Activated CD4-positive, alpha-beta T cell treated with anti-CD3 and anti-CD28 coated beads, Interleukin-2, Interleukin-6, amounts not matched to agents 100 ng/mL and 50 ng/mL, durations not matched to agents 16 hours and 8 hours (primary cell): ENCODE data around the gene DPP6.

Experiments
- DNase-seq: peaks from one replicate; pipeline ENCODE4 v3.0.0-alpha.2; 2020

Gene DPP6

DNA sequence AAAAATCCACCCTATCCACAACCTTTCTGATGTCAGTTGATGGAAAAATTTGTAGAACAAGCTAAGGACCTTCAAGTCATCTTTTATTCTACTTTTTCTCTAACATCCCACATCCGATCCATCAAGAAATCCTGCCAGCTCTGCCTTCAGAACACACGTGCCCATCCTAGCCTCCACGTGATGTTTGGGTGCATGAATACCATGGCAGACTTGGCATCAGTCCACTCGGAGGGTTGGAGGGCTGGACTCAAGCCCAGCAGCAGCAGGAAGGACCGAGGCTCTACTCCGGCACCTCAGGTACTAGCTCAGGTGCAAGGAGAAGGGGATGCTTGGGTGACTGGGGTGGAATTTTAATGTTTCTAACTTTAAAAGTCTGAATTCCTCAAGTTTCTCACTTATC is 428.6 kb downstream of the DPP6 start:
- DNase-seq: no peak

- no peak for DNase-seq
These were observed 430.7 kb downstream of the DPP6 start for GRCh38 chr7:154482863-154483262.

DNA sequence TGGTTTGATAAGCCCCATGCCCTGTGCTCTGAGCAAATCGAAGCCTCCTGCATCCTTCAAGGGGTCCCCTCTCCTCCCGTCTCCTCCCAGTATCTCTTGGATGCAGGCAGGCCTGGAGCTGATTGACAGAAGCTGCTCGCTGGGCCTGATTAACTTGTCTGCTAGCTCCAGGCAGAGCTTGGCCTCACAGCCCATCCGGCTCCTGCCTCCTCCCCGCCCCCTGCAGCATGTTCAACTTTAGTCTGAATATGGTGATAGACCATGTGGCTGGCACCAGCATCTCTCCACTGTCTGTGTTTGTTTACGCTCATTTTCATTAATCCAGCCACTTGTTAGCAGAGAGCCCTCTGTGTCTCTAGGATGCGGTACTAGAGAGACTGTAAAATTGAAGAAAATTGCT is 432.2 kb downstream of the DPP6 start:
- DNase-seq: no peak

DNA sequence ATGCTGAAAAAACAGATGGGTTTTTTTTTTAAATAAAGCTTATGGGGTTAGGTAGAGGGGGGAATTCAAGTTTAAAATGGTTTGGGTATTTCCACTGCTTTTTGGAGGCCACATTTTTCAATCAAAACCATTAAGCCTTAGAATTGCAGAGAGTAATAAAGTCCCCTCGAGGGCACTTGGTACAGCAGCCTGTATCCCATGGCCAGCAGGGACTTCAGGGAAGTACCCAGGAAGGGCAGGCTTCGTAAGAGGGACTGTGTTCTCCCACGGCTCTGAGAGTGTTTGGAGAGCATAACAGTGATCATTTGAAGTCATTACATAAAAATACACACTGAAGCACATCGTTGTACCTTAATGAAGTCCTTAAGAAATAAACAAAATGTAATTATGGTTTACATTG is 432.7 kb downstream of the DPP6 start:
- DNase-seq: no peak

DNA sequence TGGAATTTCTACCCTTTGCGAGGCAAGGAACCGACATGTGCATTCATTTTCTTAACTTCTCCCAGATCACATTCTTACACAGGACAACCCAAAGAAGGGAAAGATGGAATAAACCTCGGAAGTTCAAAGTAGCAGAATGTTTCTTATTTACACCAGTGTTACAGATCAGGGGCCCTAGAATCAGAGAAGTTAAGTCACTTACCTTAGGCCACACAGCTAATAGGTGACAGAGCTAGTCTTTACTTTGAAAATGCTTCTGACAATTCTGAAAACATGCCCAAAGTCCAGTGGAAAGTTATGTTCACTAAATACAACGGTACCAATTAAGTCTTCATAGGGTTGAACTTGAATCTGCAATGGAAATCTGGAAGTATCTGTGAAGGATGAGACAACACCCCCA is 437.7 kb downstream of the DPP6 start:
- DNase-seq: no peak

DNA sequence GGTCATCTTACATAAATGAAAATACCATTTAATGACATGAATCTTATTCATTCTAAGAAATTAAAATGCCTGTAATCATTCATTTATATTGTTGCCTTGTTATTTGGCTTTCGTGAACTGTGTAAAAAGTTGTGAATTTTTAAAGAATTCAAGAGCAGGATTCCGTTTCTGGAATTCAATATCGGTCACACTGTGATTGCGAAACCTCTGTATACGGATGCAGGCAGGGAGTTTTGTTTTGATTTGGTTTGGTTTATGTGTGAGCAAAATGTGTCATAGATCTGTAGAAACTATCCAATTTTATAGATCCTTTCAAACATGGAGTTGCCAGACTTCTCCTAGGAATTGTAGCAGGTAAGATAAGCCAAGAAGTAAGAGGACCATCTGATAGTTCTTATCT is 441.4 kb downstream of the DPP6 start:
- no peak for DNase-seq

DNA sequence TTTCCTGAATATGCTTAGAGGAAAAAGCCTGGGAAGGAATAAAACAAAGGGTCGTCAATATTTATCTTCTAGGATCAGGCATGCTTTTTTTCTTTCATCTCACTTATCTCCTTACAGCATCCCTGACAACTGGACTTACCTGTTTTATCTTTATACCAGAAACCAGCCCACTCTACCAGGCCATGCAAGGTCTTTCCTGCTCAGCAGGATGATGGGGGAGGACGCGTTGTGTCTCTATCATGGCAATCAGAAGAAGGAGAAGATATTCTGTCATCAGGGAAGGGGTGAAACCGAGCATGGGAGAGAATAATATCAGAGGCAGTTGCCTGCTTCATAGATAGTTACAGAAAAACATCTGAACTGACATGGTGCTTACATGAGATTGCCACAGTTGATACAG is 445.6 kb downstream of the DPP6 start:
- no peak for DNase-seq

GRCh38 chr7:154503962-154504550 is 451.9 kb downstream of the DPP6 start:
- DNase-seq: peak; percentile 40

DNA sequence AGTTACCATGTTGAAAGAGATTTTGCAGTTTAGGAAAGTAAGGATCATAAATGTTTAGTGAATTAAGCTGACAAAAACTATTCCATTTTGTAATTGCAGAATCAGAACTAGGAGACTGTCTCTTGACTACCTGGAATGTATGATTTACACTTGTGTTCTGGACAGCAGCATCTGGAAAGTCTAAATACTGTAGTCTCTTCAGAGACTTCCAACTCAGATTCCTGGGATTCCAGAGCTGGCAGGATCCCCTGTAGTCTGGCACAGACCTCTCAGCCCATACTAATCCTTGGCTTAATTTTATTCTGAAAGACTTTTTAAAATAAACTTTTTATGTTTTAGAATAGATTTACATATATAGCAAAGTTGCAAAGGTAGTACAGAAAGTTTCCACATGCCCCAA is 452.7 kb downstream of the DPP6 start:
- DNase-seq: no peak

DNA sequence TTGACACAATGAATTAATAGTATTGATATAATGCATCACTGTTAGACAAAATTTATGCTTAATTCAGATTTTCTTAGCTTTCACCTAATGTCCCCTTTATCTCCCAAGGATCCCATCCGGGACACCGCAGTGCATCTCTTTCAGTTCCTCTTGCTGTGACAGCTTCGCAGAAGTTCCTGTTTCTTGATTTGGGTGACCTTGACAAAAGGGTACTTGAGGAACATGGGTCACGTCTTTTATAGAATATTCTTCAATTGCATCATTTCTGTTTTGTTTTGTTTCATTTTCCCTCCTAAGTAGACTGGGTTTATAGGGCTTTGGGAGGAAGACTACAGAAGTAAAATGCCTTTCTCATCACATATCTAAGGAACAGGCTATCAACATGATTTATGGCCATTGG is 453.2 kb downstream of the DPP6 start:
- DNase-seq: no peak

- DNase-seq: no peak
These were observed 457.0 kb downstream of the DPP6 start for GRCh38 chr7:154509192-154509591.

- DNase-seq: no peak
These were observed 460.1 kb downstream of the DPP6 start for GRCh38 chr7:154512121-154512833.

DNA sequence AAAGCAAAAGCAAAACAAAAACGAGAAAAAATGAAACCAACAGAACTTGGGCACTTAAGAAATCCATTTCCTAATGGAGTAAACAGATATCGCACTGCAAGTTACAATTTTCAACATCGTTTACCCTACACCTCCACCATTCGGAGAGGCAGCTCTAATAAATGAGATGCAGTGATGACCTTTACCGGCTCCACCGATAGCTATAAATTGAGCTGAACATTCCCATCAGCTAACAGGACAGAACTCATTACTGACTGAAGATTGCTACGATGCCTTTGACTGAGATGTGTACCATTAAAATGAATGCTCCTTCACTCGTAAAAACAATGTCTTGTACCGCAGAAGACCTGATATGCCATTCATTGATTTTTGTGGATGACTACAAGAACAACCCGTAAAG is 465.6 kb downstream of the DPP6 start:
- no peak for DNase-seq

DNA sequence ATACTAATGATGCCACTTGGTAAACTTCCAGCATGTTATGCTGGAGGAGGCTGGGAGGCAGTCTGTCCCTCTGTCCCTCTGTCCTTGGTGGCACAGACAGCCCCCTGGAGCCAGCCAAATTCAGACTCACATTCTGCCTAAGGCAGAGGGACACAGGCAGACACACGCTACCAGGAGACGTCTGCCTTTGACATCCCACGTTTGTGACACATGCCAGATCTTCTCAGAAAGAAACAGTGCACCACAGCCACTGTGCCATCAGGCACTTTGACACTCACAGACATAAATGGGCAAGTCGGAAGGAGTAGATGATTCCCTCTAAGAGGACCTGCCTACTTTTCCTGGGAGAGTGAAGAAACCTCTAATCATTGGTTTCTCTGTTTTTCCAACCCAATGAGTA is 467.0 kb downstream of the DPP6 start:
- no peak for DNase-seq

DNA sequence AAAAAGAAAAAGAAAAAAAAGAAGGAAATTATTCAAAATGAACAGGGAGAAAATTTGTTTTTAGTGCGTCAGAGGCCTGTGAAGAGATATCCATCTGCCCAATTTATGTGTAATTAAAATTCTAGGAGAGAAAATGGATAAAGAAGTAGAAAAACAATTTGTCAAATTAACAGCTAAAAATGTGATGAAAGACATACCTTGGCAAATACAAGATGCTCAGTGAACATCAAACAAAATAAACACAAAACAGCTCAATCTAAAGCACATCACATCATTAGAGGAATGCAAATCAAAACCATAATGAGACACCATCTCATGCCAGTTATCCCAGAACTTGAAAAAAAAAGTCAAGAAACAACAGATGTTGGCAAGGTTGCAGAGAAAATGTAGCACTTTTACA is 477.9 kb downstream of the DPP6 start:
- no peak for DNase-seq

- no peak for DNase-seq
These were observed 480.6 kb downstream of the DPP6 start for GRCh38 chr7:154532771-154533170.

DNA sequence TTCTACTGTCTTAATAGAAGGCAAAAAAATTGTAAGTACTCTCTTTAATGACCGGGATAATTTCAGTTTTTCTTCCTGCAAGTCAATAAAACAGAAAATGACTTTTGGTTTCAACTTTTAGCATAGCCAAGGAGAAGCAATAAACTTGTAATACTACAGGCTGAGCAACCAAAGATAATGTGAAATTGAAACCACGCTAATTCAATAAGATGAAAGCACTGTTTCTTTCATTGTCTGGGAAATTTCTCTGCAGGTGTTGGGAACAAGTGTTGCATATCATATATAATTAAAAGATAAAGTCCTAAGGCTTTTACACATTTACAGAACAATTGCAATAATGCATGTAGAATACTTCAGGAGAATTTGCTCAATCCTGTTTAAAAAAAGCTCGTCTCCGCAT is 488.4 kb downstream of the DPP6 start:
- DNase-seq: no peak

DNA sequence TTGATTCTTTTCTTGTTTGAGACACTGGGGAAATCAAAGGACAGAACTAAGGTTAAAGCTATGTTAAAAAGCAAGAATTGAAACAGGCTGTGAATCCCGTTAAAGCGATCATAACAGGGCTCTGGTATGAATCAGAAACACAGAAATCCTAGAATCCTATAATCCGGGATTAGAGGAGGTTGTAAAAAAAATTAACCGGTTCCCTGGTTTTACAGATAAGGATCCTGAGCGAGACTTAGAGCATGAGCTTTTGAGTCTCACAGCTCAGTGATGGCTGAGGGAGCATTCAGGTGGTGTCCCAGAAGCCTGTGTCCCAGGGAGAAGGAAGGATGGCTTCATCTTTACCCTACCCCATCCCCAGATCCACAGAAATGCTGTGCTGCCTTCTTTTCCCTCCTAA is 489.4 kb downstream of the DPP6 start:
- DNase-seq: no peak

- DNase-seq: no peak
These were observed 494.9 kb downstream of the DPP6 start for GRCh38 chr7:154546946-154547587.

GRCh38 chr7:154553711-154554265 is 501.6 kb downstream of the DPP6 start:
- no peak for DNase-seq

DNA sequence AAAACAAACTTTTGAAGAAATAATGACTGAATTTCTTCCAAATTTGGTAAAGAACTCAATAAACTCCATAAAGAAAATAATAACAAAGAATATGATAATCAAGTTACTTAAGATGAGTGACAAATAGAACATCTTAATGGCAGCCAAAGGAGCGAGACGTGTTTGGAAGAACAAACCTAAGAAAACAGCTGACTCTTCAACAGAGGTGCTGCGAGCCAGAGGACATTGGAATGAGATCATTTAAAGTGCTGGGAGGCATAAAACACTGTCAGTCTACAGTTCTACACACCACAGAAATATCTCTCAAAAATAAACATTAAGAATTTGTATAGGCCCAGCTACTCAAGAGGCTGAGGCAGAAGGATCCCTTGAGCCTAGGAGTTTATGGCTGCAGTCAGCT is 507.3 kb downstream of the DPP6 start:
- no peak for DNase-seq

DNA sequence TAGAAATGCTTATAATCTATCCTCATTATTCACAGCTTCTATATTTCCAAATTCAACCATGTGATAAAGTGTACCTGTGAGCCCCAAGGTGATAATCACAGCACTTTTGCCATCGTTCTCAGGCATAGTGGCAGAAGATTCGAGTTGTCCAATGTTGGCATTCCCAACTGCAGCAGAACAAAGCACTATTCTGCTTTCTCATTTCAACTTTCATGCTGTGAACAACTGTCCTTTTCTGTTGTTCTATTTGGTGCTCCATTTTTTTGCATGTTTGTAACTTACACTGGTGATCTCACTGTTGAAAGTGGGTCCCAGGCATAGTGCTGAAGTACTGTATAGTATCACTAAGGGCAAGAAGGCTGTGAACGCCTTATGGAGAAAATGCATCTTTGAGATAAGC is 512.5 kb downstream of the DPP6 start:
- DNase-seq: no peak

GRCh38 chr7:154566877-154567276 is 514.7 kb downstream of the DPP6 start:
- DNase-seq: no peak

- DNase-seq: no peak
These were observed 516.1 kb downstream of the DPP6 start for GRCh38 chr7:154568346-154568745.
